Measurements from ENCODE around the gene NEMP2. TPM values are rescaled to one million over a fixed set of nuclear protein-coding genes. Genes with fewer than 3 reads are reported as not detected.

Gene NEMP2
- total and polyA plus RNA-seq, 2 of the 8 experiments (the other 6 are each of a cell fraction or from before 2014, with no cell fraction given), result 3.1 to 5.3 TPM

- WGBS, 2 experiments (ENCODE audit: extremely low coverage in 1 of 2, insufficient coverage in 1 of 2, insufficient read length in 1 of 2, insufficient replicate concordance in 2 of 2, low coverage in 1 of 2, low lambda C conversion rate in 2 of 2, missing lambda C conversion rate in 1 of 2), result 69% methylated on average over 2 of the region's 2 CpGs; no CpG with 5 or more reads in 1 of the 2 experiments
Observed at GRCh38 chr2:190506666-190507065, 27.9 kb downstream of the NEMP2 start.

More at GRCh38 chr2:190506666-190507065, 27.9 kb downstream of the NEMP2 start:
- Histone ChIP-seq H3K18ac (ENCODE audit: extremely low read depth, low read length) (no peak overlapping the region), H2BK5ac (ENCODE audit: low read depth, low read length) (no peak overlapping the region), H2BK120ac (replicated peaks; ENCODE audit: low read depth, low read length) (no peak overlapping the region), H2AFZ (ENCODE audit: low read length) (no peak overlapping the region), H4K20me1 (replicated peaks in 1 of 2; ENCODE audit: control insufficient read depth in 1 of 2, insufficient read depth in 2 of 2, low read length in 2 of 2) (no peaks in the 10 kb centered on the region), H3K14ac (ENCODE audit: insufficient read length) (no peak overlapping the region), H4K5ac (ENCODE audit: insufficient read length, low read depth, low read length) (no peak overlapping the region), H3K27ac (ENCODE audit: low read depth, low read length) (no peak overlapping the region), H3K9me3 (ENCODE audit: insufficient read depth in 2 of 2, low read depth in 1 of 2, low read length in 1 of 2) (no peaks in the 10 kb centered on the region), H3K23ac (ENCODE audit: insufficient read length) (no peak overlapping the region), H3K4me3 (ENCODE audit: extremely low read depth in 1 of 4, insufficient read depth in 2 of 4, low read depth in 3 of 4, low read length in 4 of 4) (no peak overlapping the region), H3K79me2 (ENCODE audit: control insufficient read depth in 1 of 2, insufficient read depth in 2 of 2, low read length in 2 of 2) (no peaks in the 10 kb centered on the region), H3K23me2 (ENCODE audit: low read depth, low read length) (no peaks in the 10 kb centered on the region), H2AK5ac (ENCODE audit: low read depth, low read length) (no peak overlapping the region), H3K27me3 (replicated peaks in 1 of 4; ENCODE audit: control insufficient read depth in 3 of 4, extremely low read depth in 1 of 4, insufficient read depth in 3 of 4, low read length in 3 of 4) (no peaks in the 10 kb centered on the region), H2BK12ac (ENCODE audit: low read depth, low read length) (no peak overlapping the region), H4K91ac (replicated peaks; ENCODE audit: insufficient read length, low read length) (no peak overlapping the region), H3K79me1 (ENCODE audit: low read depth, low read length) (no peaks in the 10 kb centered on the region), H3K9ac (replicated peaks in 1 of 4; ENCODE audit: extremely low read depth in 1 of 4, low read depth in 3 of 4, low read length in 3 of 4) (no peak overlapping the region), H3K4me1 (replicated peaks in 1 of 4; ENCODE audit: control insufficient read depth in 3 of 4, insufficient read depth in 4 of 4, low read length in 3 of 4) (no peaks in the 10 kb centered on the region), H3K4me2 (ENCODE audit: insufficient read depth in 1 of 2, low read depth in 2 of 2, low read length in 2 of 2) (no peak overlapping the region), H4K8ac (ENCODE audit: extremely low read depth, insufficient read depth, low read length) (no peak overlapping the region), H3K56ac (replicated peaks; ENCODE audit: insufficient read length, low read depth, low read length) (no peak overlapping the region), H2BK15ac (ENCODE audit: low read length) (no peak overlapping the region), H2BK20ac (ENCODE audit: low read length) (no peak overlapping the region), H3K36me3 (ENCODE audit: control insufficient read depth in 2 of 4, insufficient read depth in 4 of 4, low read length in 3 of 4) (no peaks in the 10 kb centered on the region; a peak in 2 of 8 replicates), H3K4ac (replicated peaks; ENCODE audit: insufficient read length, low read depth, low read length) (no peak overlapping the region)
- ChIA-PET CTCF (ENCODE audit: partially characterized antibody) (interaction anchor here (0.9 kb wide), 1 partner anchor 11 kb away, joined by 3 read pairs; no protein-coding TSS in a partner anchor), POLR2A (ENCODE audit: partially characterized antibody) (no interaction called here)
- TF ChIP-seq YY1 (IDR thresholded peaks at IDR 0.05; ENCODE audit: low read depth, low read length) (no peak), EZH2 (IDR thresholded peaks at IDR 0.05; ENCODE audit: low read depth, low read length, severe bottlenecking) (no peak), GTF2F1 (IDR thresholded peaks at IDR 0.05; ENCODE audit: borderline replicate concordance, low read depth, low read length) (no peak), SIRT6 (IDR thresholded peaks at IDR 0.05; ENCODE audit: low read length) (no peak), KDM1A (IDR thresholded peaks at IDR 0.05; ENCODE audit: borderline replicate concordance, low read length) (no peak), POLR2AphosphoS5 (IDR thresholded peaks at IDR 0.05; ENCODE audit: low read depth, low read length) (no peak), CHD2 (IDR thresholded peaks at IDR 0.05; ENCODE audit: low read length) (no peak)
- no peak for DNase-seq (ENCODE audit: low read depth in 1 of 2, low spot score in 2 of 2)
- no peak for FAIRE-seq

Data from H1 (cell line).